GM13977 (cell line): Measurements from ENCODE around the gene RNF44.

Source experiments
- DNase-seq: peaks from one replicate; pipeline ENCODE4 v3.0.0; 2012; ENCODE audit warnings: low spot score
- CTCF ChIP-seq: IDR thresholded peaks from 2 replicates; pipeline ENCODE4 v1.5.1; 2012; ENCODE audit warnings: mild to moderate bottlenecking, control low read depth; ENCODE audit not compliant: insufficient read depth; ENCODE audit errors: extremely low read depth, missing control alignments
- in situ Hi-C: fragments of 300-500 bp; cut with MboI; formaldehyde crosslinking; loops from one replicate; pipeline ENCODE4 v1.12.0; 2022; ENCODE audit warnings: low sequenced_read_pairs, low pct_unique_long_range_greater_than_20kb, mixed read lengths, inconsistent platforms; ENCODE audit not compliant: unreplicated experiment

RNF44 gene

GRCh38 chr5:176513788-176514187 is 23.4 kb downstream of the RNF44 start:
- in situ Hi-C loops = no loop called here

GRCh38 chr5:176508603-176509002 is 28.6 kb downstream of the RNF44 start:
- no peak for TF ChIP-seq CTCF
- in situ Hi-C loops = no loop called here
- DNase-seq = no peak

More at GRCh38 chr5:176513788-176514187, 23.4 kb downstream of the RNF44 start:
- no peak for TF ChIP-seq CTCF
- no peak for DNase-seq

DNA sequence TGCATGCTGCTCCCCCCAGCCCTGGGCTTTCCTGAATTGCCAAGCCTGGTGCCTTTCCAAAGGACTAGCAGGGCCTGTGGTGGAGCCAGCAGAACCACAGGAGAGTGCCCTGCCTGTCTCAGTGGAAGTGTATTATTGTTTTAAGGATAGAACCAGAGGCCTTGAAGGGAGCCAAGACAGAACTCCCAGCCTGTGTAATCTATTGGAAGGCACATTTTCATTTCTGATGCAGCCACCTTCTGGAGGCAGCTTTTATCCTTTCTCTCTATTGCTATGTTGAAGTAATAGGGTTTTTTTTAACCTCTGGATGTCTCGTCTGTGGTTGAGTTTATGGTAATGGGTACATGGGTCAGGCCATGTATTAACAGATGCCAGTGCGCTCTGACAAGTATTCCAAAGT is 29.3 kb downstream of the RNF44 start:
- TF ChIP-seq CTCF = no peak
- DNase-seq = no peak
- in situ Hi-C loops = no loop called here

DNA sequence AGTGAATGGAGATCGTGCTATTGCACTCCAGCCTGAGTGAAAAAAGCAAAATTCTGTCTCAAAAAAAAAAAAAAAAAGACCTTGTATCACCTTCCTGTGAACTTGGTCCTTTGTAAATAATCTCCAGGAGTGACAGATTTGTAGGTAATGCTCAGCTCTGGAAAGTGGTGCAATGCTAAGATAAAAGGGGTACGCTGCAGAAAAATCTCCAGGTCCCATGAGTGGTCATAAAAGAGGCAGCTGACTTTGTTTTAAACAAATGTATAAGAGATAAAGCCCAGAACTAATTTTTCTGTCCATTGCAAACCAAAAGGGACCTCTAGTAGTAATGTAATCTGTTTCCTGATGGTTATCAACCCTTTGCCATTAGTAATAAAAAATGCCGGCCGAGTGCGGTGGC is 33.7 kb downstream of the RNF44 start:
- TF ChIP-seq CTCF = no peak
- in situ Hi-C loops = no loop called here
- no peak for DNase-seq

GRCh38 chr5:176501333-176501732 is 35.9 kb downstream of the RNF44 start:
- in situ Hi-C loops = no loop called here
- DNase-seq = no peak
- no peak for TF ChIP-seq CTCF

GRCh38 chr5:176500511-176500910 is 36.7 kb downstream of the RNF44 start:
- in situ Hi-C loops = no loop called here
- no peak for TF ChIP-seq CTCF
- DNase-seq = no peak

GRCh38 chr5:176499273-176499672 is 37.9 kb downstream of the RNF44 start:
- in situ Hi-C loops = no loop called here
- no peak for TF ChIP-seq CTCF

More at GRCh38 chr5:176499273-176499672, 37.9 kb downstream of the RNF44 start:
- no peak for DNase-seq
